H1 (cell line): ENCODE results near the gene RNF123. TPM values are rescaled to one million over a fixed set of nuclear protein-coding genes. Genes with fewer than 3 reads are reported as not detected.
A peak's percentile ranks its signal among the peaks of the same experiment; 100 is the strongest.

ENCODE experiments used
- CTCF ChIA-PET: fragments of 300-600 bp; sonication (Branson Sonifier 250); formaldehyde crosslinking; loops from one replicate; lab custom pipeline; 2021; ENCODE audit not compliant: partially characterized antibody; lab: Charles Lee
- POLR2A ChIA-PET: fragments of 300-600 bp; sonication (Branson Sonifier 250); formaldehyde crosslinking; loops from one replicate; lab custom pipeline; 2021; ENCODE audit warnings: inconsistent platforms; ENCODE audit not compliant: partially characterized antibody; lab: Charles Lee
- DNase-seq, 2 experiments: peaks; one replicate each; pipeline versions ENCODE4 v3.0.0 to v3.0.0-alpha.2; 2010 to 2022; ENCODE audit warnings: low spot score in 2 of 2, low read depth in 1 of 2, mixed read lengths in 1 of 2
- FAIRE-seq: peaks from 2 replicates; lab custom pipeline; 2011; peaks lifted over from hg19 to GRCh38; lab: Jason Lieb, UNC
- H2AFZ ChIP-seq: 2 replicates; pipeline ENCODE4 v1.8.1; 2012; ENCODE audit warnings: low read length, inconsistent platforms
- H2AK5ac ChIP-seq: 2 replicates; pipeline ENCODE4 v1.6.1; 2013; ENCODE audit warnings: low read depth, low read length
- H2BK120ac ChIP-seq: replicated peaks from 2 replicates; pipeline ENCODE3; 2013; ENCODE audit warnings: low read depth, low read length, inconsistent platforms
- H2BK12ac ChIP-seq: 2 replicates; pipeline ENCODE4 v1.6.1; 2013; ENCODE audit warnings: low read depth, low read length
- H2BK15ac ChIP-seq: 2 replicates; pipeline ENCODE4 v1.6.1; 2013; ENCODE audit warnings: low read length
- H2BK20ac ChIP-seq: 2 replicates; pipeline ENCODE4 v1.6.1; 2013; ENCODE audit warnings: low read length
- H2BK5ac ChIP-seq: 2 replicates; pipeline ENCODE4 v1.6.1; 2013; ENCODE audit warnings: low read depth, low read length
- H3K14ac ChIP-seq: 2 replicates; pipeline ENCODE4 v1.6.1; 2013; ENCODE audit warnings: inconsistent platforms; ENCODE audit not compliant: insufficient read length
- H3K18ac ChIP-seq: 2 replicates; pipeline ENCODE4 v1.6.1; 2013; ENCODE audit warnings: low read length; ENCODE audit errors: extremely low read depth
- H3K23ac ChIP-seq: 2 replicates; pipeline ENCODE4 v1.6.1; 2013; ENCODE audit warnings: inconsistent platforms; ENCODE audit not compliant: insufficient read length
- H3K23me2 ChIP-seq: 2 replicates; pipeline ENCODE4 v1.6.1; 2013; ENCODE audit warnings: low read depth, low read length
- H3K27ac ChIP-seq: 2 replicates; pipeline ENCODE4 v1.6.1; 2011; ENCODE audit warnings: low read depth, low read length, inconsistent platforms
- H3K27me3 ChIP-seq, 4 experiments: replicated peaks in 1 of 4; 1 replicate in 1 of 4; 2 replicates in 3 of 4; pipeline versions ENCODE4 v1.6.1 to v1.8.1; 2011 to 2013; ENCODE audit warnings: low read length in 3 of 4, mild to moderate bottlenecking in 3 of 4, inconsistent platforms in 2 of 4, mixed read lengths in 2 of 4, moderate library complexity in 1 of 4; ENCODE audit not compliant: control insufficient read depth in 3 of 4, insufficient read depth in 3 of 4; ENCODE audit errors: extremely low read depth in 1 of 4
- H3K36me3 ChIP-seq, 4 experiments: 2 replicates each; pipeline versions ENCODE4 v1.6.1 to v1.8.1; 2011 to 2013; ENCODE audit warnings: mild to moderate bottlenecking in 4 of 4, low read length in 3 of 4, moderate library complexity in 2 of 4, control low read depth in 1 of 4, inconsistent platforms in 1 of 4; ENCODE audit not compliant: insufficient read depth in 4 of 4, control insufficient read depth in 2 of 4
- H3K4ac ChIP-seq: replicated peaks from 2 replicates; pipeline ENCODE3; 2013; ENCODE audit warnings: low read length, low read depth, mixed read lengths, inconsistent platforms; ENCODE audit not compliant: insufficient read length
- H3K4me1 ChIP-seq, 4 experiments: replicated peaks in 1 of 4; 1 replicate in 1 of 4; 2 replicates in 3 of 4; pipeline versions ENCODE4 v1.6.1 to v1.8.1; 2011 to 2013; ENCODE audit warnings: low read length in 3 of 4, inconsistent platforms in 2 of 4, mixed read lengths in 1 of 4; ENCODE audit not compliant: insufficient read depth in 4 of 4, control insufficient read depth in 3 of 4
- H3K4me2 ChIP-seq, 2 experiments: 2 replicates each; pipeline versions ENCODE4 v1.6.1 to v1.8.1; 2011 to 2013; ENCODE audit warnings: low read depth in 2 of 2, low read length in 2 of 2, control low read depth in 1 of 2, inconsistent platforms in 1 of 2, mild to moderate bottlenecking in 1 of 2; ENCODE audit not compliant: insufficient read depth in 1 of 2
- H3K4me3 ChIP-seq, 4 experiments: fragments of 200-600, 300-600 bp in 1 of 4; sonication (generic), shearing (Covaris generic), sonication (Bioruptor Twin) in 1 of 4; 2 replicates each; pipeline versions ENCODE4 v1.5.1 to v1.8.1; 2011 to 2016; ENCODE audit warnings: low read length in 4 of 4, low read depth in 3 of 4, control low read depth in 2 of 4, inconsistent platforms in 2 of 4, mild to moderate bottlenecking in 2 of 4, mixed read lengths in 1 of 4, moderate library complexity in 1 of 4; ENCODE audit not compliant: insufficient read depth in 2 of 4; ENCODE audit errors: extremely low read depth in 1 of 4
- H3K56ac ChIP-seq: replicated peaks from 2 replicates; pipeline ENCODE3; 2013; ENCODE audit warnings: low read depth, mild to moderate bottlenecking, mixed read lengths, low read length, inconsistent platforms; ENCODE audit not compliant: insufficient read length
- H3K79me1 ChIP-seq: 2 replicates; pipeline ENCODE4 v1.6.1; 2013; ENCODE audit warnings: low read depth, low read length, control low read depth
- H3K79me2 ChIP-seq, 2 experiments: 2 replicates each; pipeline versions ENCODE4 v1.6.1 to v1.8.1; 2012 to 2013; ENCODE audit warnings: low read length in 2 of 2, mild to moderate bottlenecking in 2 of 2, inconsistent platforms in 1 of 2; ENCODE audit not compliant: insufficient read depth in 2 of 2, control insufficient read depth in 1 of 2
- H3K9ac ChIP-seq, 4 experiments: replicated peaks in 1 of 4; 1 replicate in 1 of 4; 2 replicates in 3 of 4; pipeline versions ENCODE4 v1.6.1 to v1.8.1; 2011 to 2013; ENCODE audit warnings: low read depth in 3 of 4, low read length in 3 of 4, control low read depth in 2 of 4, mild to moderate bottlenecking in 2 of 4, moderate library complexity in 2 of 4, inconsistent platforms in 1 of 4; ENCODE audit errors: extremely low read depth in 1 of 4
- H3K9me3 ChIP-seq, 2 experiments: 2 replicates each; pipeline versions ENCODE4 v1.6.1 to v1.8.1; 2012 to 2013; ENCODE audit warnings: mild to moderate bottlenecking in 2 of 2, moderate library complexity in 2 of 2, control low read depth in 1 of 2, inconsistent platforms in 1 of 2, low read depth in 1 of 2, low read length in 1 of 2, mixed read lengths in 1 of 2; ENCODE audit not compliant: insufficient read depth in 2 of 2
- H4K20me1 ChIP-seq, 2 experiments: replicated peaks in 1 of 2; 2 replicates each; pipeline versions ENCODE3 to v1.8.1; 2011 to 2013; ENCODE audit warnings: inconsistent platforms in 2 of 2, low read length in 2 of 2, mild to moderate bottlenecking in 1 of 2; ENCODE audit not compliant: insufficient read depth in 2 of 2, control insufficient read depth in 1 of 2
- H4K5ac ChIP-seq: 2 replicates; pipeline ENCODE4 v1.6.1; 2013; ENCODE audit warnings: low read length, low read depth, mixed read lengths, inconsistent platforms; ENCODE audit not compliant: insufficient read length
- H4K8ac ChIP-seq: 2 replicates; pipeline ENCODE4 v1.8.0; 2013; ENCODE audit warnings: mild to moderate bottlenecking, moderate library complexity, low read length, inconsistent platforms; ENCODE audit not compliant: insufficient read depth; ENCODE audit errors: extremely low read depth
- H4K91ac ChIP-seq: replicated peaks from 2 replicates; pipeline ENCODE3; 2013; ENCODE audit warnings: low read length, mixed read lengths, inconsistent platforms; ENCODE audit not compliant: insufficient read length
- BACH1 ChIP-seq: IDR thresholded peaks from 2 replicates; pipeline ENCODE4 v1.6.1; 2012; ENCODE audit warnings: low read length, improper control_type of control experiment
- CBX5 ChIP-seq: fragments of 300-800, 300-1000 bp; sonication (generic); IDR thresholded peaks from 2 replicates; pipeline ENCODE4 v1.7.1; 2016; ENCODE audit warnings: antibody characterized with exemption, low read length, low read depth
- CTBP2 ChIP-seq: IDR thresholded peaks from 2 replicates; pipeline ENCODE4 v1.7.0; 2011; ENCODE audit warnings: borderline replicate concordance, mild to moderate bottlenecking, moderate library complexity, mixed read lengths, low read length; ENCODE audit not compliant: insufficient read depth, insufficient read length
- EGR1 ChIP-seq: IDR thresholded peaks from 2 replicates; pipeline ENCODE4 v1.6.1; 2011; ENCODE audit warnings: low read depth, low read length, borderline replicate concordance
- JUND ChIP-seq: IDR thresholded peaks from 2 replicates; pipeline ENCODE4 v1.6.1; 2011; ENCODE audit warnings: mild to moderate bottlenecking, improper control_type of control experiment, low read length
- RNF2 ChIP-seq: fragments of 200-900, 300-1000 bp; sonication (generic); IDR thresholded peaks from 2 replicates; pipeline ENCODE4 v1.7.1; 2016; ENCODE audit warnings: borderline replicate concordance, low read depth, mild to moderate bottlenecking, antibody characterized with exemption, low read length; ENCODE audit not compliant: poor library complexity, severe bottlenecking; ENCODE audit errors: missing control alignments
- WGBS, 2 experiments: shearing (Covaris generic) in 1 of 2; methylation state at CpG; one replicate each; pipeline versions ENCODE4 v1.1.6 to v1.1.7; 2013 to 2015; ENCODE audit warnings: low lambda C conversion rate in 2 of 2, mixed read lengths in 2 of 2, inconsistent platforms in 1 of 2, low coverage in 1 of 2, missing lambda C conversion rate in 1 of 2; ENCODE audit not compliant: insufficient replicate concordance in 2 of 2, insufficient coverage in 1 of 2, insufficient read length in 1 of 2; ENCODE audit errors: extremely low coverage in 1 of 2, missing lambda C conversion rate in 1 of 2; 5-methylcytosine and 5-hydroxymethylcytosine counted together
- polyA plus RNA-seq, 7 experiments: library from polyadenylated mRNA; depleted of rRNA in 3 of 7; stranded (reverse) in 5 of 7; unstranded in 2 of 7; fragments of >200 nt in 5 of 7; fragments of 200-250 nt in 2 of 7; gene quantifications; 1 replicate in 5 of 7; 2 replicates in 1 of 7; 4 replicates in 1 of 7; pipeline versions ENCODE4 v1.2.1 to v1.2.3, GENCODE V29; 2011 to 2013; ENCODE audit warnings: missing spikeins in 2 of 7, mixed read lengths in 2 of 7
- total RNA-seq: library from RNA; stranded (reverse); fragmentation: NEBNext Ultra II Directional; extraction: Animal tissue kit (Norgen Biotek cat#: 25700); gene quantifications from 2 replicates; pipeline ENCODE4 v1.2.1, GENCODE V29; 2021
- TF ChIP-seq, protein P1 (sequence below): IDR thresholded peaks from 2 replicates; pipeline ENCODE4 v1.6.1; 2012; ENCODE audit warnings: low read length, inconsistent platforms

Gene RNF123
- total and polyA plus RNA-seq, 2 of the 8 experiments (the other 6 are each of a cell fraction or from before 2014, with no cell fraction given) = 30.5 to 57.7 TPM

DNA sequence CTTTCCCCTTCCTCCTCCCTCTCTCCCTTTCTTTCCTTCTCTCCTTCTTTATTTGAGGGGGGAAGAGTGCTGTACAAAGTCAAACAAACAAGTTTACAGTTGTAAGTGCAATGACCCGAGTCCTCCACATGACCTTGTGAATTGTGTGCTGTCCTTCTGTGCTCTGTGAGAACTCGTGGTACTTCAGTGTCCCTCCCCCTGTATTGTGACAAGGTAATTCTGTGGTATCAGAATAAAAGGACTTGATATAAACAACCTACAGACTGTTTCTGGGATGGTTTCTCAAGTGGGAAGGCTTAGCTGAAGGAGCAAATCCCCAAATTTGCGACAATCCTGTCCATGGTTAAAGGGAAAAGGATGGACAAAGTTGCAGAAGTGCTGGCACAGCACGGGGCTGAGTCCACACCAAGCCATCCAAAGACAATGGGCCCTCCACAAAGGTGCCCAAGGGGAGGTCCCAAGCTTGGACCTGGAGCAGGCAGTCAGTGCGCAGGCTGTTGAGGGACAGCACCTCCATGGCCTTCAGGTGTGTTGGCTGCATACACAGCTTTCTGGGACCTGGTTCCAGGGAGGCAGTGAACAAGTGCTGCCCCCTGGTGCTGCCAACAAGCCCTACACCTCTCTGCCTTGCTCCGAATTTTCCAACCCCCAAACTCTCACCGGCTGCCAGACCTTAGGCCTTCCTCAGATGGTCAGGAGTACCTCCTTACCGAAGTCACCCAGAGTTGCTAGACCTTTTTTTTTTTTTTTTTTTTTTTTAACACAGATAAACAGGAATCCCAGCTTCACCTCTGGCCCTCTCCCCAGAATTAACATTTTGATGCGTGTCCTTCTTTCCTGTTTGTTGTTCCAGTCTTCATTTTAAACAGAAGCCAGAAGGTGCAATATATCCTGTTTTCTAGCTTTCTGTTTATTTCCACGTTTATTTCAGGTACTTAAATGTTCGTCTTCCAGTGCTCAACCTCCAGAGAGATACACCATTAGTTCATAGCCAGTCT lies 17.8 kb upstream of the RNF123 start:
- Histone ChIP-seq H2AK5ac (no peak overlapping the region), H2BK20ac (no peak overlapping the region), H3K14ac (no peak overlapping the region), H3K27ac (no peak overlapping the region), H4K20me1 (peaks cover 0 to 5% of the 10 kb centered on the region in 2 experiments), H3K4me1 (peaks cover 0 to 10% (median 6%) of the 10 kb centered on the region in 4 experiments; a peak in 4 of 7 replicates), H3K79me2 (peaks cover 0 to 17% of the 10 kb centered on the region in 2 experiments; a peak in 1 of 4 replicates), H3K18ac (no peak overlapping the region), H2BK12ac (no peak overlapping the region), H4K8ac (no peak overlapping the region), H3K23me2 (peaks cover 13% of the 10 kb centered on the region; the same call in 1 of the 2 replicates), H2BK120ac (no peak overlapping the region), H3K4ac (no peak overlapping the region), H3K56ac (no peak overlapping the region), H2BK15ac (no peak overlapping the region), H3K4me3 (no peak overlapping the region), H3K36me3 (peaks cover 3 to 10% (median 7%) of the 10 kb centered on the region in 4 experiments; a peak in 7 of 8 replicates), H2BK5ac (no peak overlapping the region), H4K91ac (no peak overlapping the region), H2AFZ (no peak overlapping the region), H3K79me1 (peaks cover 8% of the 10 kb centered on the region; the same call in 1 of the 2 replicates), H3K9me3 (no peaks in the 10 kb centered on the region), H3K4me2 (no peak overlapping the region), H3K23ac (no peak overlapping the region), H3K27me3 (no peaks in the 10 kb centered on the region; a peak in 1 of 7 replicates), H3K9ac (no peak overlapping the region; a peak in 2 of 7 replicates), H4K5ac (no peak overlapping the region)
- ChIA-PET POLR2A (interaction anchor here (0.6 to 3.0 kb wide), 7 partner anchors 17 to 188 kb away, joined by 3 to 21 read pairs (median 3); no protein-coding TSS in a partner anchor), CTCF (interaction anchor here (0.6 to 5.4 kb wide), 40 partner anchors 8 to 416 kb away, joined by 3 to 159 read pairs (median 4); partner anchors contain the start of gene BSN)
- DNase-seq = peak; percentile 70 to 90
- peak; percentile 94 for FAIRE-seq
- WGBS, 2 experiments = 64% methylated on average over 10 of the region's 11 CpGs; no CpG with 5 or more reads in 1 of the 2 experiments
- TF ChIP-seq RNF2 (no peak), EGR1 (no peak), CTBP2 (no peak), CBX5 (no peak), BACH1 (no peak), JUND (peak; percentile 22; the same call in 1 of the 2 replicates)
- TF ChIP-seq, protein P1, sequence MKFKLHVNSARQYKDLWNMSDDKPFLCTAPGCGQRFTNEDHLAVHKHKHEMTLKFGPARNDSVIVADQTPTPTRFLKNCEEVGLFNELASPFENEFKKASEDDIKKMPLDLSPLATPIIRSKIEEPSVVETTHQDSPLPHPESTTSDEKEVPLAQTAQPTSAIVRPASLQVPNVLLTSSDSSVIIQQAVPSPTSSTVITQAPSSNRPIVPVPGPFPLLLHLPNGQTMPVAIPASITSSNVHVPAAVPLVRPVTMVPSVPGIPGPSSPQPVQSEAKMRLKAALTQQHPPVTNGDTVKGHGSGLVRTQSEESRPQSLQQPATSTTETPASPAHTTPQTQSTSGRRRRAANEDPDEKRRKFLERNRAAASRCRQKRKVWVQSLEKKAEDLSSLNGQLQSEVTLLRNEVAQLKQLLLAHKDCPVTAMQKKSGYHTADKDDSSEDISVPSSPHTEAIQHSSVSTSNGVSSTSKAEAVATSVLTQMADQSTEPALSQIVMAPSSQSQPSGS = peak; percentile 54; the same call in 1 of the 2 replicates
